ENCODE measurements around the gene SETD7.

SETD7 gene

DNA sequence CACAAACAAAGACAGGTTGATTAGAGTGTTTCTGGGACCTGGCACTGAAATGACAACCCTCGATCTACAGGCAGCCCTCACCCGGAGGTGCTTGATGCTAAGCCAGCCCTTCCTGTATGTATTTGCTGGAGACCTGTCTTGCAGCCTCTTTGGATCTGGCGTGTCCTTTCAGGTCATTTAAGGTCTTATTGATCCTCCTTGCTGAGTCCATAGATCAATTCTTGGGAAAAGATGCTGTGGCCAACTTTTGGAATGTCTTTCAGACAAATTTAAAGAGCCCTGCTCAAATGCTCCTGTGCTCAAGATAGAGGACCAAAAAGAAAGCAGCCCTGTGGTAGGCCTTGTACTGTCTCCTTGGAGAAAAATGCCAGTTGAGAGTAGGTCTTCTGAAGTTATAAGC, 6.8 kb upstream of the SETD7 start:
- Histone ChIP-seq H3K27me3 (replicated peaks in 2 of 5; ENCODE audit: control insufficient read depth in 4 of 5, insufficient read depth in 5 of 5, low read length in 4 of 5) (peaks cover 0 to 5% (median 3%) of the 10 kb centered on the region in 5 experiments), H3K27ac (ENCODE audit: insufficient read depth in 1 of 2, low read depth in 1 of 2, low read length in 2 of 2, poor library complexity in 1 of 2, severe bottlenecking in 2 of 2) (no peak overlapping the region), H3K36me3 (ENCODE audit: control insufficient read depth in 4 of 4, insufficient read depth in 4 of 4, low read length in 3 of 4) (no peaks in the 10 kb centered on the region), H3K9me3 (ENCODE audit: control extremely low read depth in 1 of 5, control insufficient read depth in 4 of 5, insufficient read depth in 2 of 5, low read depth in 1 of 5, low read length in 4 of 5) (no peaks in the 10 kb centered on the region), H3K4me3 (ENCODE audit: control insufficient read depth in 1 of 7, extremely low read depth in 1 of 7, insufficient read depth in 4 of 7, low read depth in 2 of 7, low read length in 6 of 7) (no peak overlapping the region), H3K4me1 (ENCODE audit: control extremely low read depth in 1 of 4, control insufficient read depth in 4 of 4, insufficient read depth in 4 of 4, low read length in 3 of 4) (peaks cover 0 to 23% (median 5%) of the 10 kb centered on the region in 4 experiments)
- CTCF ChIA-PET = interaction anchor here (2.4 kb wide), 1 partner anchor 31 kb away, joined by 6 read pairs; no protein-coding TSS in a partner anchor
- WGBS (ENCODE audit: insufficient coverage) = 100% methylated on average over 3 of the region's 3 CpGs
- DNase-seq = no peak
- POLR2A ChIA-PET = interaction anchor here (0.5 kb wide), 1 partner anchor 99 kb away, joined by 4 read pairs; no protein-coding TSS in a partner anchor

DNA sequence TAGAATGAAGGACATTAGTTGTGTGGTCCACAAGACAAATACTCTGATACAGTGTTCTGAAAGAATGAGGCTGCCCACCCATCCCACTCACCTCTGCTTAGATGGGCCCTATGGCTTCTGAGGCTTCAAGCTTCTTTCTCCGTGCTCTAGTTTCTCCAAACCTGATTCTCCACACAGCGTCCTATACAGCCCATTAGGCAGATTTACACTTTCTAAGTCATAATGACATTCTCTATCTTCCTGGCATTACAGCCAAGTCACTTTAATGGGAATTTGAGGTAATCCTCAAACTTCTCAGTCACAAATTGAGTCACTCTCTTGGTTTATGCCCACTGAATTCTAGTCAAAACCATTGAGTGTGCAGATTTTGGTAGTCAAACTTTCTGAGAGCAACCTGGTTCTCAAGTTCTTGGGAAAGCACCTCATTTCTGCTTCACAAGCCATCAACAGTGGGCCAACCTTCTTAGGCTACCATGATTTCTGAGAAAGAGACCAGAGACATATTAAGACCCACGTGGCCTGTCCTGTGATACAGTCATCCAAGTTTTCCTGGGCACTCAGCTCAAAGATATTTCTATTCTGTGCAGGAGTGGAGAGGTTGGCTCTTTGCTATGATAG, 6.2 kb upstream of the SETD7 start:
- DNase-seq = no peak
- H3K27me3 ChIP-seq (replicated peaks in 2 of 5; ENCODE audit: control insufficient read depth in 4 of 5, insufficient read depth in 5 of 5, low read length in 4 of 5) = peaks cover 0 to 8% (median 3%) of the 10 kb centered on the region in 5 experiments
- no peak overlapping the region for H3K4me3 ChIP-seq (ENCODE audit: control insufficient read depth in 1 of 7, extremely low read depth in 1 of 7, insufficient read depth in 4 of 7, low read depth in 2 of 7, low read length in 6 of 7)
- 100% methylated on average over 3 of the region's 3 CpGs for WGBS (ENCODE audit: insufficient coverage)
- no peaks in the 10 kb centered on the region for H3K9me3 ChIP-seq (ENCODE audit: control extremely low read depth in 1 of 5, control insufficient read depth in 4 of 5, insufficient read depth in 2 of 5, low read depth in 1 of 5, low read length in 4 of 5)
- H3K4me1 ChIP-seq (ENCODE audit: control extremely low read depth in 1 of 4, control insufficient read depth in 4 of 4, insufficient read depth in 4 of 4, low read length in 3 of 4) = peaks cover 4 to 28% (median 7%) of the 10 kb centered on the region in 4 experiments
- CTCF ChIA-PET = no interaction called here
- no peak overlapping the region for H3K27ac ChIP-seq (ENCODE audit: insufficient read depth in 1 of 2, low read depth in 1 of 2, low read length in 2 of 2, poor library complexity in 1 of 2, severe bottlenecking in 2 of 2)
- POLR2A ChIA-PET = no interaction called here
- H3K36me3 ChIP-seq (ENCODE audit: control insufficient read depth in 4 of 4, insufficient read depth in 4 of 4, low read length in 3 of 4) = no peaks in the 10 kb centered on the region

DNA sequence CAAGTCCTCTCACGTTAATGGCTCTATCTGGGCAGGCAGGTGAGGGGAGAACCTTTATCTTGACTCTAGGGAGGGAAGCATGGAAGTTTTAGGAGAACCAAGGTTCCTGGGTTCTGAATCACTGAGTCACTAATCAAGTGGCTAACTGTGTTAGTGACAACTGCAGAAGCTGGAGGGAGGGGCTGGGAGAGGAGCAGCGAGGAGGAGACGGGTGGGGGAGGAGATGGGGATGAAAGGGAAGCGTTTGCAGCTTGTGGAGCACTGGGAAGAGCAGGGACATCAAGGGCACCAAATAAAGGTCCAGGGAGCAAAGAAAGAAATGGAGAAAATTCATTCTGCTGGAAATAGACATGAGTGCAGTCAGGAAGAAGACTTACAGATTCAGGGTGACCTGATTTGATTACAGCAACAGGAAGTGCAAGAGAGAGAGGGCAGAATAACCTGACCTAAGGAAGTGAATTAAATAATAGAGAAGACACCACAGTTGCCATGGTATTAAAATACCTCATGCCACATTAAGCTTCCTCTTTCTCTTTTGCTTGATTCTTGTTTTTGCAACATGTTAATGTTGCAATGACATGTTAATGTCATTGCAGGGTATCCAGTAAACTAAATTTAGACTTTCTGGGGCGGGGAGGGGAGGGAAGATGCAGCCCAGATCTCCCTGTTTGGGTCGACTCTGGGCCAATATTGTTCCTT, 4.5 kb upstream of the SETD7 start:
- DNase-seq = peak; percentile 54 to 93 (median 85)
- Histone ChIP-seq H3K27me3 (replicated peaks in 2 of 5; ENCODE audit: control insufficient read depth in 4 of 5, insufficient read depth in 5 of 5, low read length in 4 of 5) (peaks cover 0 to 8% (median 3%) of the 10 kb centered on the region in 5 experiments), H3K27ac (ENCODE audit: insufficient read depth in 1 of 2, low read depth in 1 of 2, low read length in 2 of 2, poor library complexity in 1 of 2, severe bottlenecking in 2 of 2) (no peak overlapping the region), H3K9me3 (ENCODE audit: control extremely low read depth in 1 of 5, control insufficient read depth in 4 of 5, insufficient read depth in 2 of 5, low read depth in 1 of 5, low read length in 4 of 5) (no peaks in the 10 kb centered on the region), H3K4me1 (ENCODE audit: control extremely low read depth in 1 of 4, control insufficient read depth in 4 of 4, insufficient read depth in 4 of 4, low read length in 3 of 4) (peaks cover 4 to 40% (median 16%) of the 10 kb centered on the region in 4 experiments), H3K36me3 (ENCODE audit: control insufficient read depth in 4 of 4, insufficient read depth in 4 of 4, low read length in 3 of 4) (no peaks in the 10 kb centered on the region), H3K4me3 (ENCODE audit: control insufficient read depth in 1 of 7, extremely low read depth in 1 of 7, insufficient read depth in 4 of 7, low read depth in 2 of 7, low read length in 6 of 7) (no peak overlapping the region)
- ChIA-PET CTCF (interaction anchor here (1.0 kb wide), 1 partner anchor 34 kb away, joined by 3 read pairs; no protein-coding TSS in a partner anchor), POLR2A (no interaction called here)
- WGBS (ENCODE audit: insufficient coverage) = 76% methylated on average over 4 of the region's 6 CpGs

DNA sequence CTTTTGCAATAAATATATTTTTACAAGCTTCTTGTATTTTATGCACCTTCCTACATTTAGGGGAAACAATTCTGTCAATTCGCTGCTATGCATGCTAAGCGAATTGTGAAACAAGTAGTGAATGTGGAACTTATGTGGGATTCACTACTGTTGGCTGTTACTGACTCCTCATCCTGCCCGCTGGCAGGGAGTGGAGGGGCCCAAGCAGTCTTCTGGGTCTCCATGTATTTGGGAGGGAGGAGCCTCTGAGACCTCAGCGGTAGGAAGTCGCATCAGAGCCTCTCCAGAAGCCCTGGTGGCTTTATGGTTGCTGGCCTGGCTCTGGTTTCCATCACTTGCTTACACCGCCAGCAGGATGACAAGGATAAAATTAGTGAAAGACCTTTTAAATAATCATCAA, 3.7 kb upstream of the SETD7 start:
- ChIA-PET POLR2A (no interaction called here), CTCF (interaction anchor here (1.0 kb wide), 2 partner anchors 35 to 44 kb away, joined by 3 read pairs; no protein-coding TSS in a partner anchor)
- Histone ChIP-seq H3K4me1 (ENCODE audit: control extremely low read depth in 1 of 4, control insufficient read depth in 4 of 4, insufficient read depth in 4 of 4, low read length in 3 of 4) (peaks cover 7 to 42% (median 19%) of the 10 kb centered on the region in 4 experiments), H3K4me3 (ENCODE audit: control insufficient read depth in 1 of 7, extremely low read depth in 1 of 7, insufficient read depth in 4 of 7, low read depth in 2 of 7, low read length in 6 of 7) (no peak overlapping the region), H3K27ac (ENCODE audit: insufficient read depth in 1 of 2, low read depth in 1 of 2, low read length in 2 of 2, poor library complexity in 1 of 2, severe bottlenecking in 2 of 2) (no peak overlapping the region), H3K36me3 (ENCODE audit: control insufficient read depth in 4 of 4, insufficient read depth in 4 of 4, low read length in 3 of 4) (no peaks in the 10 kb centered on the region), H3K27me3 (replicated peaks in 2 of 5; ENCODE audit: control insufficient read depth in 4 of 5, insufficient read depth in 5 of 5, low read length in 4 of 5) (peaks cover 0 to 8% (median 3%) of the 10 kb centered on the region in 5 experiments), H3K9me3 (ENCODE audit: control extremely low read depth in 1 of 5, control insufficient read depth in 4 of 5, insufficient read depth in 2 of 5, low read depth in 1 of 5, low read length in 4 of 5) (no peaks in the 10 kb centered on the region)
- DNase-seq = peak in 2 of 3 donors; percentile 30 to 37
- WGBS (ENCODE audit: insufficient coverage) = 87% methylated on average over 6 of the region's 6 CpGs

DNA sequence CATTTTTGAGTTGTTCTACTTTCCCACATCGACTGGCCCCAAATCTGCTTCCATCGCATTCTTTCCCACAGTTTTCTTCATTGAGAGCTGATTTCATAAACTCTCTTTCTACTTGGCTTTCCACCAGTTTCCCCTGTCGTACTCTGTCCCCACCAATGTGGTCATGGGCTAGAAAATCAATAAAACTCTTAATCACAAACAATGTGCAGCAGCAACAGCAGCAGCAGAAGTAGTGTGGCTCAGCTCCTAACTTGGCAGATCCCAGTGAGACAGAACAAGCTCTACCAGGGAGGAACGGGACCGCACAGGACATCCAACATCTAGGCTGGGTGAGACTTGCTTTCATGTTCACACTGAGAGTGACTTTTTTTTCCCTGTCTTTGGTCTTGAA, 3.1 kb upstream of the SETD7 start:
- WGBS (ENCODE audit: insufficient coverage) = 98% methylated on average over 4 of the region's 5 CpGs
- ChIA-PET CTCF (interaction anchor here (1.0 kb wide), 1 partner anchor 44 kb away, joined by 3 read pairs; no protein-coding TSS in a partner anchor), POLR2A (interaction anchor here (0.6 kb wide), 1 partner anchor 1317 kb away, joined by 3 read pairs; the partner anchor contains the start of gene SLC7A11)
- H3K27me3 ChIP-seq (replicated peaks in 2 of 5; ENCODE audit: control insufficient read depth in 4 of 5, insufficient read depth in 5 of 5, low read length in 4 of 5) = peaks cover 0 to 8% (median 3%) of the 10 kb centered on the region in 5 experiments
- no peaks in the 10 kb centered on the region for H3K9me3 ChIP-seq (ENCODE audit: control extremely low read depth in 1 of 5, control insufficient read depth in 4 of 5, insufficient read depth in 2 of 5, low read depth in 1 of 5, low read length in 4 of 5)
- no peak for DNase-seq
- no peak overlapping the region for H3K27ac ChIP-seq (ENCODE audit: insufficient read depth in 1 of 2, low read depth in 1 of 2, low read length in 2 of 2, poor library complexity in 1 of 2, severe bottlenecking in 2 of 2)
- peaks cover 12 to 48% (median 24%) of the 10 kb centered on the region in 4 experiments for H3K4me1 ChIP-seq (ENCODE audit: control extremely low read depth in 1 of 4, control insufficient read depth in 4 of 4, insufficient read depth in 4 of 4, low read length in 3 of 4)
- no peaks in the 10 kb centered on the region for H3K36me3 ChIP-seq (ENCODE audit: control insufficient read depth in 4 of 4, insufficient read depth in 4 of 4, low read length in 3 of 4)
- H3K4me3 ChIP-seq (ENCODE audit: control insufficient read depth in 1 of 7, extremely low read depth in 1 of 7, insufficient read depth in 4 of 7, low read depth in 2 of 7, low read length in 6 of 7) = no peak overlapping the region

DNA sequence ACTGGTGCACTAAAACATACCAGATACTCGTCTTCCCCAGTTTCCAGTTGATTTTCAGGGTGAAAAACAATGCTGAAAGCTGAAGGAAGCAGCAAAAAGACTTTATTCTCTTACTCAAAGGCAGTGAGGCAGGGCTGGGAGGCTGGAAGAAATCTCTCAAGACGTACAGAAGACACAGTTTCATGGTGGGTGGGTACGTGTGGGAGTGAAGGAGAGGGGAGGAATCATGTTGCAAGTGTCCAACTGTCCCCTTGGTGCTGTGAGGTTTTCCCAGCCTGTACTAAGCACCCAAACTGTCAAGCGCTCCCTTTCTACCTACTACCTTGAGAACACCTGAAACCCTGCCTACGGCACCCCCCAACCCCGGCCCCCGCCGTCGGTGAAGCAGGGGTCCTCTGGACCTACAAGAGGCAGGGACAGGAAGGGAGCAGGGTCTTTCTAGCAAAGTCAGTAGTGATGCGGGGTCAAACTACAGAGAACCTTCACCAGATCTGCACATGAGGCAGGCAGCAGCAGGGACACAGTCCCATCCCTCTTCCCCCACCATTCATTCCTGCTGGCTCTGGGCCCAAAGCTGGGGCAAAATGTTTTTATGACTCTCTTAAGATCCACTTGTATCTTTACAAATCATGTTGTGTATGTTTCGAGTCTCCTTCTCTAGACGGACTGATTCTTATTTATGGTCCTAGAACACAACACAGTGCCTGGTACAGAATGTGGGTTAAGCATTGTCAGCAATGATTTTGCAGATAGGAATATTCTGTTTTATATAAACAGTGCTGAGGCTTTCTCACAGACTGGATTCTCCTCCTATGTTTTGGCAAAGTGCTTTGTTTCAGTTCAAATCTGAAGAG, 2.4 kb upstream of the SETD7 start:
- peaks cover 0 to 8% (median 3%) of the 10 kb centered on the region in 5 experiments for H3K27me3 ChIP-seq (replicated peaks in 2 of 5; ENCODE audit: control insufficient read depth in 4 of 5, insufficient read depth in 5 of 5, low read length in 4 of 5)
- no peak overlapping the region for H3K27ac ChIP-seq (ENCODE audit: insufficient read depth in 1 of 2, low read depth in 1 of 2, low read length in 2 of 2, poor library complexity in 1 of 2, severe bottlenecking in 2 of 2)
- ChIA-PET CTCF (interaction anchor here (0.8 kb wide), 1 partner anchor 14 kb away, joined by 3 read pairs; no protein-coding TSS in a partner anchor), POLR2A (interaction anchor here (0.6 to 1.9 kb wide), 2 partner anchors 9 to 1316 kb away, joined by 3 to 6 read pairs; partner anchors contain the start of gene SLC7A11)
- DNase-seq = no peak
- no peak overlapping the region for H3K4me3 ChIP-seq (ENCODE audit: control insufficient read depth in 1 of 7, extremely low read depth in 1 of 7, insufficient read depth in 4 of 7, low read depth in 2 of 7, low read length in 6 of 7)
- WGBS (ENCODE audit: insufficient coverage) = 91% methylated on average over 5 of the region's 12 CpGs
- H3K36me3 ChIP-seq (ENCODE audit: control insufficient read depth in 4 of 4, insufficient read depth in 4 of 4, low read length in 3 of 4) = no peaks in the 10 kb centered on the region
- H3K4me1 ChIP-seq (ENCODE audit: control extremely low read depth in 1 of 4, control insufficient read depth in 4 of 4, insufficient read depth in 4 of 4, low read length in 3 of 4) = peaks cover 12 to 50% (median 28%) of the 10 kb centered on the region in 4 experiments
- no peaks in the 10 kb centered on the region for H3K9me3 ChIP-seq (ENCODE audit: control extremely low read depth in 1 of 5, control insufficient read depth in 4 of 5, insufficient read depth in 2 of 5, low read depth in 1 of 5, low read length in 4 of 5)

All from common myeloid progenitor, CD34-positive (primary cell).